GM18502 (cell line): Measurements from ENCODE around the gene RNF5.
"Not testable (repeated sequence)": the region's sequence is repeated elsewhere in the genome, so short reads cannot be mapped to it uniquely, and the experiment has no call there.

ENCODE experiments used
- ATAC-seq: cut with Tn5 transposase; IDR thresholded peaks from one replicate; pipeline ENCODE4 v1.9.1; 2021; ENCODE audit warnings: mild to moderate bottlenecking; ENCODE audit not compliant: unreplicated experiment, poor library complexity

Gene RNF5

GRCh38 chr6:32177788-32178546, at the start of gene RNF5:
RNF5 (plus strand) TSS chr6:32178405; CDS start chr6:32178512, 107 bp downstream.
- peak; percentile 73 for ATAC-seq

- ATAC-seq: no peak
Observed at GRCh38 chr6:32128751-32129296, 49.4 kb upstream of the RNF5 start.

GRCh38 chr6:32129297-32130088, 48.7 kb upstream of the RNF5 start:
- ATAC-seq: no peak

GRCh38 chr6:32131439-32131948, 46.7 kb upstream of the RNF5 start:
- no peak for ATAC-seq

GRCh38 chr6:32132110-32132509, 46.1 kb upstream of the RNF5 start:
- no peak for ATAC-seq

- no peak for ATAC-seq
Observed at GRCh38 chr6:32133786-32134185, 44.4 kb upstream of the RNF5 start.

- no peak for ATAC-seq
Observed at GRCh38 chr6:32137454-32137853, 40.8 kb upstream of the RNF5 start.

- ATAC-seq: no peak
Observed at GRCh38 chr6:32139590-32139989, 38.6 kb upstream of the RNF5 start.

GRCh38 chr6:32140420-32141046, 37.7 kb upstream of the RNF5 start:
- ATAC-seq: no peak

GRCh38 chr6:32144238-32144637, 34.0 kb upstream of the RNF5 start:
- ATAC-seq: not testable (repeated sequence)

- no peak for ATAC-seq
Observed at GRCh38 chr6:32146287-32146686, 31.9 kb upstream of the RNF5 start.

GRCh38 chr6:32146687-32147086, 31.5 kb upstream of the RNF5 start:
- no peak for ATAC-seq

- ATAC-seq: no peak
Observed at GRCh38 chr6:32147401-32148132, 30.6 kb upstream of the RNF5 start.

GRCh38 chr6:32148289-32149091, 29.7 kb upstream of the RNF5 start:
- no peak for ATAC-seq

GRCh38 chr6:32149092-32149755, 29.0 kb upstream of the RNF5 start:
- no peak for ATAC-seq

- ATAC-seq: no peak
Observed at GRCh38 chr6:32149932-32150870, 28.0 kb upstream of the RNF5 start.

GRCh38 chr6:32151181-32151862, 26.9 kb upstream of the RNF5 start:
- no peak for ATAC-seq
